ENCODE data around the gene SMAD6.
"Not testable (repeated sequence)": the region's sequence is repeated elsewhere in the genome, so short reads cannot be mapped to it uniquely, and the experiment has no call there.

Gene SMAD6

DNA sequence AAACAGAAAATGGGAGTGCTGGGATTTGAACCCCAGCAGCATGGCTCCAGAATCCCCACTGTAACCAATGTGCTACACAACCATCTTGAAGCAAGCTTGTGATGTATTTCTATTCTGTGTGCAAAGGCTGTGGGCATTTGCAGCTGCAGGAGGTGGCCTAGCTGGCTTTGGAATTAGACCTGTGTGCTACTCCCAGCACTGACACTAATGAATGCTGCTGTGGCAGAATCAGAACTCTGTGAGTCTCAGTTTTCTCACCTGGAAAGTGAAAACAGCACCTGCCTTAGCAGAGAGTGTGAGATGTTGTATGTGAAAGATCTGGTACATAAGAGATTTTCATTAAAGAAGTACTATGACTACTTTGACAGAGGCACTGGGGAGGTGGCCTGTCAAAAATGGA lies 21.5 kb upstream of the SMAD6 start:
- TF ChIP-seq, protein P1, sequence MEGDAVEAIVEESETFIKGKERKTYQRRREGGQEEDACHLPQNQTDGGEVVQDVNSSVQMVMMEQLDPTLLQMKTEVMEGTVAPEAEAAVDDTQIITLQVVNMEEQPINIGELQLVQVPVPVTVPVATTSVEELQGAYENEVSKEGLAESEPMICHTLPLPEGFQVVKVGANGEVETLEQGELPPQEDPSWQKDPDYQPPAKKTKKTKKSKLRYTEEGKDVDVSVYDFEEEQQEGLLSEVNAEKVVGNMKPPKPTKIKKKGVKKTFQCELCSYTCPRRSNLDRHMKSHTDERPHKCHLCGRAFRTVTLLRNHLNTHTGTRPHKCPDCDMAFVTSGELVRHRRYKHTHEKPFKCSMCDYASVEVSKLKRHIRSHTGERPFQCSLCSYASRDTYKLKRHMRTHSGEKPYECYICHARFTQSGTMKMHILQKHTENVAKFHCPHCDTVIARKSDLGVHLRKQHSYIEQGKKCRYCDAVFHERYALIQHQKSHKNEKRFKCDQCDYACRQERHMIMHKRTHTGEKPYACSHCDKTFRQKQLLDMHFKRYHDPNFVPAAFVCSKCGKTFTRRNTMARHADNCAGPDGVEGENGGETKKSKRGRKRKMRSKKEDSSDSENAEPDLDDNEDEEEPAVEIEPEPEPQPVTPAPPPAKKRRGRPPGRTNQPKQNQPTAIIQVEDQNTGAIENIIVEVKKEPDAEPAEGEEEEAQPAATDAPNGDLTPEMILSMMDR (conservative IDR thresholded peaks at IDR 0.05; ENCODE audit: low read depth): no peak
- ChIA-PET POLR2A (ENCODE audit: low non-redundant PET) (no interaction called here), CTCF (no interaction called here)
- H3K27ac ChIP-seq: no peak overlapping the region
- DNase-seq (ENCODE audit: low spot score): no peak

DNA sequence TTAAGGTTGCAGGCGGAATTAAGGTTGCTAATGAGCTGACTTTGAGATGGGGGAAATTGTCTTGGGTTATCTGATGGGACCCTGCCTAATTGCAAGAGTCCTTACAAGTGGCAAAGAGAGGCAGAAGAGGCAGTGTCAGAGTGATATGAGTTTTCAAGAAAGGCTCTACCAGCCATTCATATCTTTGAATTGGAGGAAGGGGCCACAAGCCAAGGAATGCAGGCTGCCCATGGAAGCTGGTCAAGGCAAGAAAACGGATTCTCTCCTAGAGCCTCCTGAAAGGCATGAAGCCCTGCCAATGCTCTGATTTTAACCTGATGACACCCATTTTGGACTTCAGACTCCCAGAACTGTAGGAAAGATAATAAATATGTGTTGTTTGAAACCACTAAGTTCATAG lies 20.6 kb upstream of the SMAD6 start:
- CTCF ChIA-PET: no interaction called here

DNA sequence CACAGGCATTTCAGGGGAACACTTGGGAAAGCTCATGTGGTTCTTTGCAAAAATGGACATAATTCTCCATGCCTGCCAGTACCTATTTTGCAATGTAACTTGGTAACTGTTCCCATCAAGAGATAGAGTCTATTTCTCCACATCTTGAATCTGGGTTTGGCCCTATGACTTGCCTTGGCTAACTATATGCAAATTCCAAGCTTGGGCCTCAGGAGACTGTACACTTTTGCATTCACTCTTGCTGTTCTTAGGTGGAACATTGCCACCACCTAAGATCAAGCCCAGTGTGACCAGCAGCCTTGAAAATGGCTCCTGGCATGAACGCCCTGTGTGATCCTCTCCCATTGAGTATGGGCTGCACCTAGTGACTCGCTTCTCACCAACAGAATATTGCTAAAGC lies 19.8 kb upstream of the SMAD6 start:
- POLR2A ChIA-PET (ENCODE audit: low non-redundant PET): no interaction called here
- CTCF ChIA-PET: interaction anchor here (0.6 kb wide), 1 partner anchor 32 kb away, joined by 4 read pairs; no protein-coding TSS in a partner anchor
- no peak for DNase-seq (ENCODE audit: low spot score)
- H3K27ac ChIP-seq: no peak overlapping the region
- TF ChIP-seq, protein P1 (conservative IDR thresholded peaks at IDR 0.05; ENCODE audit: low read depth): no peak

More for the DNA sequence above, 20.6 kb upstream of the SMAD6 start:
- DNase-seq (ENCODE audit: low spot score): no peak
- TF ChIP-seq, protein P1 (conservative IDR thresholded peaks at IDR 0.05; ENCODE audit: low read depth): no peak
- no peak overlapping the region for H3K27ac ChIP-seq
- POLR2A ChIA-PET (ENCODE audit: low non-redundant PET): no interaction called here

DNA sequence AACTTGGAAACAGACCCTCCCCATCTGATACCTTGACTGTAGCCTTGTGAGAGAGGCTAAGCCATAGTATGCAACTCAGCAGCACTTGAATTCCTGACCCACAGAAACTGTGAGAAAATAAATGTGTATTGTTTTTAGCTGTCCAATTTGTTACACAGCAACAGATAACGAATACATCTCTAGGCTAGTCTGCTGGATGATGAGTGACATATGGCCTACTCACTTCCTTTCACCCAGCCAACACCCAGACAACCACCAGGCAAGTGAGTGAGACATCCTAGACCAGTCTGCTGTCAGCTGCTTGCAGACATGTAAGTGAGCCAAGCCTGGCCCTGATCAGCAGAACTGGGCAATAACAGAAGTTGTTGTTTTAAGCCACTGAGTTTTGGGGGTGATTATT lies 19.2 kb upstream of the SMAD6 start:
- DNase-seq (ENCODE audit: low spot score): no peak
- TF ChIP-seq, protein P1 (conservative IDR thresholded peaks at IDR 0.05; ENCODE audit: low read depth): no peak
- CTCF ChIA-PET: no interaction called here
- no peak overlapping the region for H3K27ac ChIP-seq
- POLR2A ChIA-PET (ENCODE audit: low non-redundant PET): no interaction called here

DNA sequence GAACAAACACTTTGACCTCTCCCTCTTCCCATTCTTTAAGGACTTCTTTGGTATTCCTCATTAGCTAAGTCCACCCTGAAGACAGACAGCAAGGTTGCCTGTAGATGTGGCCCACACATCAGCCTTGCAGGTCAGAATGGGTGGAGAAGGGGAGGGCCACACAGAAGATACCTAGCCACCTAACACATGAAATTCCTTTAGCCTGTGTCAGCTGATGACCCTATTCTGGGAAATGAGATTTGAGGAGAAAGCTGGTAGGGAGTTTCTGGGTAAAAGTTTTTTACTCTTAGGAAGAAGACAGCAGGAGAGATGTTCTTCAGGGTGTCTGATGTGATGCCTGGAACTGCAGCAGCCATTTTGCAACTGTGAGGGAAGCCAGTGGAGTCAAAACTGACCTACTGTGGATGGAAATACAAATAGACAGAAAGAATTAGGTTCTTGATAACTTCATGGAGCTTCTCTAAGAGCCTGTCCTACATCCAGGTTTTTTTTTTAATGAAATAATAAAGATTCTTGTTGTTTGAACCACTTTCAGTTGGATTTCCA lies 17.8 kb upstream of the SMAD6 start:
- ChIA-PET CTCF (interaction anchor here (0.9 to 1.9 kb wide), 3 partner anchors 14 to 94 kb away, joined by 3 to 5 read pairs (median 4); no protein-coding TSS in a partner anchor), POLR2A (ENCODE audit: low non-redundant PET) (no interaction called here)
- TF ChIP-seq, protein P1 (conservative IDR thresholded peaks at IDR 0.05; ENCODE audit: low read depth): no peak
- no peak overlapping the region for H3K27ac ChIP-seq
- no peak for DNase-seq (ENCODE audit: low spot score)

DNA sequence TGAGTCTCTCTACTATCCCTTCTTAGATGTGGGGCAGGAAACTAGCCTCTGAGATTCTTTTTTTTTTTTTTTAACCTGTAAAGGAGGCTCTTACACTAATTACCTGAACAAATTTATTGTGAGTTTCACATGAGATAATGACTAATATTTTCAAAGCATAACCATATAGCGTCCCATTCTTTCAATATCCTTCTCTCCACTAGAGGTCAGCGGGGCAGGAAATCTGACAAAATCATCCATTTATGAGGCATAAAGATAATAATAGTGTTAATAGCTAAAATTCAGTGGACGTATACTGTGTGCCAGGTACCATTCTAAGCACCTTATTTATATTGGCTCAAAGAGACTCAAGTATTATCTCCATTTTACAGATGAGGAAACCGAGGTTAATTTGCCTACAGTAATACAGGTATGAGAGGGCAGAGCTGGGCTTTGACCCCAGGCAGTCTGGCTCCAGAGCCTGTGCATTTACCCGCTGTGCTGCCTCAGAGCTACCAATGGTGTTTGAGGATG lies 16.3 kb upstream of the SMAD6 start:
- CTCF ChIA-PET: interaction anchor here (0.5 to 1.4 kb wide), 9 partner anchors 12 to 980 kb away, joined by 3 to 7 read pairs (median 3); no protein-coding TSS in a partner anchor
- DNase-seq (ENCODE audit: low spot score): no peak
- TF ChIP-seq, protein P1 (conservative IDR thresholded peaks at IDR 0.05; ENCODE audit: low read depth): no peak; the same call in 1 of the 2 replicates
- no peak overlapping the region for H3K27ac ChIP-seq
- POLR2A ChIA-PET (ENCODE audit: low non-redundant PET): no interaction called here

DNA sequence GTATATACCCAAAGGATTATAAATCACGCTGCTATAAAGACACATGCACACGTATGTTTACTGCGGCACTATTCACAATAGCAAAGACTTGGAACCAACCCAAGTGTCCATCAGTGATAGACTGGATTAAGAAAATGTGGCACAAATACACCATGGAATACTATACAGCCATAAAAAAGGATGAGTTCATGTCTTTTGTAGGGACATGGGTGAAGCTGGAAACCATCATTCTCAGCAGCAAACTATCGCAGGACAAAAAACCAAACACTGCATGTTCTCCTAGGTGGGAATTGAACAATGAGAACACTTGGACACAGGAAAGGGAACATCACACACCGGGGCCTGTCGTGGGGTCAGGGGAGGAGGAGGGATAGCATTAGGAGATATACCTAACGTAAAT lies 11.1 kb upstream of the SMAD6 start:
- DNase-seq (ENCODE audit: low spot score); CTCF ChIA-PET; POLR2A ChIA-PET (ENCODE audit: low non-redundant PET); H3K27ac ChIP-seq: not testable (repeated sequence)

Measured in RWPE1 (cell line).